Ovary (tissue), 3 donors: ENCODE data around the gene TPGS1.

Source experiments
- CTCF ChIP-seq, 3 donors: fragments of 450-650 bp in 2 of 3; fragments of 200-600 bp in 1 of 3; IDR thresholded peaks; one replicate each; pipeline versions ENCODE4 v1.5.1 to v1.8.0; 2016 to 2022; ENCODE audit warnings: antibody characterized with exemption in 3 of 3, mild to moderate bottlenecking in 1 of 3
- EP300 ChIP-seq: sonication (generic); formaldehyde crosslinking; IDR thresholded peaks from one replicate; pipeline ENCODE4 v1.6.1; 2017; ENCODE audit warnings: antibody characterized with exemption
- POLR2A ChIP-seq: fragments of 450-650 bp; IDR thresholded peaks from one replicate; pipeline ENCODE4 v1.6.1; 2017; ENCODE audit warnings: antibody characterized with exemption, mild to moderate bottlenecking, moderate library complexity
- donor health status: DM: no; HTN: no; CAD: no.

- TF ChIP-seq CTCF (IDR thresholded peaks at IDR 0.05), result no peak
- no peak for TF ChIP-seq EP300
- no peak for TF ChIP-seq POLR2A
Observed at GRCh38 chr19:560121-560520, 52.8 kb downstream of the TPGS1 start.
